Measurements from ENCODE around the gene FXR1. TPM values are rescaled to one million over a fixed set of nuclear protein-coding genes. Genes with fewer than 3 reads are reported as not detected.
"Not testable (repeated sequence)": the region's sequence is repeated elsewhere in the genome, so short reads cannot be mapped to it uniquely, and the experiment has no call there.

The FXR1 gene
- polyA plus RNA-seq, 1 experiment = 111 TPM

- Histone ChIP-seq H3K4me3 (ENCODE audit: low read depth, low read length) (no peak overlapping the region), H3K36me3 (ENCODE audit: control insufficient read depth, insufficient read depth, low read length) (peaks cover 5% of the 10 kb centered on the region; the same call in 1 of the 2 replicates), H3K27me3 (ENCODE audit: control insufficient read depth, insufficient read depth, low read length) (no peaks in the 10 kb centered on the region)
- ChIA-PET CTCF (no interaction called here), POLR2A (no interaction called here)
- no peak for DNase-seq (ENCODE audit: low read depth)
- TF ChIP-seq, protein P1, sequence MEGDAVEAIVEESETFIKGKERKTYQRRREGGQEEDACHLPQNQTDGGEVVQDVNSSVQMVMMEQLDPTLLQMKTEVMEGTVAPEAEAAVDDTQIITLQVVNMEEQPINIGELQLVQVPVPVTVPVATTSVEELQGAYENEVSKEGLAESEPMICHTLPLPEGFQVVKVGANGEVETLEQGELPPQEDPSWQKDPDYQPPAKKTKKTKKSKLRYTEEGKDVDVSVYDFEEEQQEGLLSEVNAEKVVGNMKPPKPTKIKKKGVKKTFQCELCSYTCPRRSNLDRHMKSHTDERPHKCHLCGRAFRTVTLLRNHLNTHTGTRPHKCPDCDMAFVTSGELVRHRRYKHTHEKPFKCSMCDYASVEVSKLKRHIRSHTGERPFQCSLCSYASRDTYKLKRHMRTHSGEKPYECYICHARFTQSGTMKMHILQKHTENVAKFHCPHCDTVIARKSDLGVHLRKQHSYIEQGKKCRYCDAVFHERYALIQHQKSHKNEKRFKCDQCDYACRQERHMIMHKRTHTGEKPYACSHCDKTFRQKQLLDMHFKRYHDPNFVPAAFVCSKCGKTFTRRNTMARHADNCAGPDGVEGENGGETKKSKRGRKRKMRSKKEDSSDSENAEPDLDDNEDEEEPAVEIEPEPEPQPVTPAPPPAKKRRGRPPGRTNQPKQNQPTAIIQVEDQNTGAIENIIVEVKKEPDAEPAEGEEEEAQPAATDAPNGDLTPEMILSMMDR (IDR thresholded peaks at IDR 0.05; ENCODE audit: insufficient read depth, low read depth, low read length) = no peak
Observed at GRCh38 chr3:180977498-180977897, 65.0 kb downstream of the FXR1 start.

GRCh38 chr3:180979961-180980360 lies 67.5 kb downstream of the FXR1 start:
- Histone ChIP-seq H3K36me3 (ENCODE audit: control insufficient read depth, insufficient read depth, low read length) (peaks cover 2% of the 10 kb centered on the region; the same call in 1 of the 2 replicates), H3K4me3 (ENCODE audit: low read depth, low read length) (no peak overlapping the region), H3K27me3 (ENCODE audit: control insufficient read depth, insufficient read depth, low read length) (no peaks in the 10 kb centered on the region)
- no peak for DNase-seq (ENCODE audit: low read depth)
- POLR2A ChIA-PET = no interaction called here
- CTCF ChIA-PET = interaction anchor here (1.4 kb wide), 1 partner anchor 10 kb away, joined by 3 read pairs; the partner anchor contains the start of gene DNAJC19
- TF ChIP-seq, protein P1 (IDR thresholded peaks at IDR 0.05; ENCODE audit: insufficient read depth, low read depth, low read length) = no peak

DNA sequence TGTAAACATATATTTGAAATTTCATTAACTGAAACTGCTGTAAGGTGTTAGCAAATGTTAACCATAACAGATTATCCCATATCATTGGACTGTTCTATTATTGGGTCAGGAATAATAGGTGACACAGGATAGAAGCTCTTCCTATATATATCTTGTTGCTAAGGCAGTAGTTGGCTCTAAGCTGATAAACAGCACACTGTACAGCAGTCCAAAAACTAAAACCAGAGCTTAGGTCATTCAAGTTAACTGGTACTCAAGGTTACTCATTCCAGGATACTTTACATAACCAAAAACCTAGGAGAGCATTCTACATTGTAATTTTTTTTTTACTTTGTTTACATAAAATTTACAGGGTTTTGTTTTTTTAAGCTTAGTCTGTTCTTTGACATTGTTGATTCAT lies 68.1 kb downstream of the FXR1 start:
- Histone ChIP-seq H3K27me3 (ENCODE audit: control insufficient read depth, insufficient read depth, low read length) (no peaks in the 10 kb centered on the region), H3K36me3 (ENCODE audit: control insufficient read depth, insufficient read depth, low read length) (peaks cover 2% of the 10 kb centered on the region; the same call in 1 of the 2 replicates), H3K4me3 (ENCODE audit: low read depth, low read length) (no peak overlapping the region)
- DNase-seq (ENCODE audit: low read depth) = no peak
- POLR2A ChIA-PET = no interaction called here
- TF ChIP-seq, protein P1 (IDR thresholded peaks at IDR 0.05; ENCODE audit: insufficient read depth, low read depth, low read length) = no peak
- CTCF ChIA-PET = interaction anchor here (1.4 kb wide), 1 partner anchor 9 kb away, joined by 3 read pairs; the partner anchor contains the start of gene DNAJC19

- TF ChIP-seq, protein P1 (IDR thresholded peaks at IDR 0.05; ENCODE audit: insufficient read depth, low read depth, low read length) = no peak
- Histone ChIP-seq H3K36me3 (ENCODE audit: control insufficient read depth, insufficient read depth, low read length) (peaks cover 2% of the 10 kb centered on the region; the same call in 1 of the 2 replicates), H3K4me3 (ENCODE audit: low read depth, low read length) (no peak overlapping the region), H3K27me3 (ENCODE audit: control insufficient read depth, insufficient read depth, low read length) (no peaks in the 10 kb centered on the region)
- ChIA-PET CTCF (no interaction called here), POLR2A (no interaction called here)
- DNase-seq (ENCODE audit: low read depth) = no peak
Observed at GRCh38 chr3:180981912-180982311, 69.4 kb downstream of the FXR1 start.

DNA sequence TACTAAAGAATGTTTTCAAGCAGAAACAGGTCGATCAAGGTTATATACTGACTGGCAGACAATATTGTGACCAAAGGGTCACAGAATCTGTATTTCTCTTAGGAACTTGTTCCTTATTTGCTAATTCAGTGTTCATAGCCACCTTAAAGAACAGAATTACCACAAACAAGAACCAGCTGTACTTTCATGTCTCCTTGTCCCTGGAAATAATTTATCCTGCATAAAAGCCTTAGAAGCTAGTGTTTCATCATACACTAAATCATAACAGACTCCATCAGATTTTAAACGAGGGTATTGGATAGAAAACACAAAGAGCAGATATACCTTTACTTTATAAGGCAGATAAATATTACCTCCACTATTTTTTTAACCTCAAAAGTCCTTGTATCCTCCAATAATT lies 70.7 kb downstream of the FXR1 start:
- Histone ChIP-seq H3K36me3 (ENCODE audit: control insufficient read depth, insufficient read depth, low read length) (peaks cover 2% of the 10 kb centered on the region; the same call in 1 of the 2 replicates), H3K27me3 (ENCODE audit: control insufficient read depth, insufficient read depth, low read length) (no peaks in the 10 kb centered on the region), H3K4me3 (ENCODE audit: low read depth, low read length) (no peak overlapping the region)
- TF ChIP-seq, protein P1 (IDR thresholded peaks at IDR 0.05; ENCODE audit: insufficient read depth, low read depth, low read length) = no peak
- POLR2A ChIA-PET = interaction anchor here (0.5 kb wide), 1 partner anchor 18 kb away, joined by 4 read pairs; no protein-coding TSS in a partner anchor
- DNase-seq (ENCODE audit: low read depth) = no peak
- CTCF ChIA-PET = interaction anchor here (1.1 kb wide), 1 partner anchor 9 kb away, joined by 3 read pairs; no protein-coding TSS in a partner anchor

DNA sequence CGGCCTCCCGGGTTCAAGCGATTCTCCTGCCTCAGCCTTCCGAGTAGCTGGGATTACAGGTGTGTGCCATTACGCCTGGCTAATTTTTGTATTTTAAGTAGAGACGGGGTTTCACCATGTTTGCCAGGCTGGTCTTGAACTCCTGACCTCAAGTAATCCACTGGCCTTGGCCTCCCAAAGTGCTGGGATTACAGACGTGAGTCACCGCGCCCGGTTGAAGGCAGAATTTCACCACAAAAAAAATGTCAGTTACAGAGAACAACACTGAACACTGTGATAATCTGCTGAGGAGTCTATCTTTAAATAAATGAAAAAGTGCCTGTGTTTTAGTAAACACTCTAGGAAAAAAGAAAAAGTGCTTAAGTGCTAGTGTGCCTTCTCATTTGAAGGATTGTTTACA lies 73.9 kb downstream of the FXR1 start:
- CTCF ChIA-PET; POLR2A ChIA-PET; DNase-seq (ENCODE audit: low read depth); H3K36me3 ChIP-seq (ENCODE audit: control insufficient read depth, insufficient read depth, low read length); H3K27me3 ChIP-seq (ENCODE audit: control insufficient read depth, insufficient read depth, low read length); H3K4me3 ChIP-seq (ENCODE audit: low read depth, low read length): not testable (repeated sequence)

Measured in BJ (cell line).